Activated naive CD8-positive, alpha-beta T cell treated with anti-CD3 and anti-CD28 coated beads, Interleukin-2, amount 50 U/mL, for 16 hours (primary cell): Measurements from ENCODE around the gene PLCB1.

Experiments used
- DNase-seq: peaks from one replicate; pipeline ENCODE4 v3.0.0-alpha.2; 2020; ENCODE audit warnings: low read depth, low spot score

PLCB1 gene

DNA sequence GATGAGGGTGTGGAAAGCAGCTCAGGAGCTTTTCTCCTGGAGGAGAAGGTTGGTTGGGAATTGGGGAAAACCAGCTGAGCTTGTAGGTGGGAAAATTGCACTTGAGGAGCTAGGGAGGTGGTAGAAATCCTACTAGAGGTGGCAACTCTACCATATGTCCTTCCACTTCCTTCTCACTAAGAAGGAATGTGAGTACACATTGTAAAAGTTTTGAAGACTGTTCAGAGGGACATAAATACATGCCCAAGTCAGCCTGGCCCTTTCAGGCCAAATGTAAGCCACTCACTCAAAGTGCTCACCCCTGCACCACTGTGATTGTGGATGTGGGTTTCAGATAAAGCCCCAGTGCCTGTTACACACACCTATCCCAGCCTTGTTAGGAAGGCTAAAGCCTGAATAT is 646.3 kb downstream of the PLCB1 start:
- no peak for DNase-seq

DNA sequence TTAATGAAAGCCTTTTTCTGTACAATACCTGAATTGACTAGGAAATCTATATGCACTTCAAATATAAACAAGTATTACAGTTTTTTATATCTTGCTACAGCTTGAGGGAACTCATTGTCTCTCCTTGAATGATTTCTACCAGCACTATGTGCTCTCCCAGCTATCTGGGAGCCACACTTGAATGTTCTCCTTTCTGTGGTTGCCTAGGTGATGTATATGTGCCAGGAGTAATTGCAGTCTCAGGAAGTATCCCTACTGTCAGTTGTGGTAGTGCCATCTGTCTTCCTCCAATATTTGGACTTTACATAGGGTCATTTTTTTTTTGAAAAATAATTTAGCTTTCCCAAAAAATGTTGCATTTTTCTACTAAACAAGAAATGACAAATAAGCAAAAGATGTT is 648.8 kb downstream of the PLCB1 start:
- DNase-seq, result no peak

DNA sequence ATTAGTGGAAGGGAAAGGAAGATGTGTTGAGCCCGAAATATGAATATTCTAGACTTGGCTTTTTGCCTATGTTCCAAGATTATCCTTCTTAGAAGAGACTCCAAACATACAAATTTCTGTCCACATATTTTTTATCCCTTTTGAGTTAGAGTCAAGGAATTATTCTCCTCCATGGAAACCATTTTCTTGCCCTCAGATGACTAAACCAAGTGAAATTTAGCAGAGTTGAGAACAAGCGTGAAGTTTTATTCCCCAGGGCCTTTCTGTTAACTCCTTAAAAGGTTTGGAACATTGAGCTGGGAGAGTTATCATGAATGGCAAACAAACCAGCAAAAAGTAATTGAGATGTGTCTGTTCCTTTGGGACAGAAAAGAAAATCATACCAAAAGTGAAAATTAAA is 650.7 kb downstream of the PLCB1 start:
- no peak for DNase-seq

DNA sequence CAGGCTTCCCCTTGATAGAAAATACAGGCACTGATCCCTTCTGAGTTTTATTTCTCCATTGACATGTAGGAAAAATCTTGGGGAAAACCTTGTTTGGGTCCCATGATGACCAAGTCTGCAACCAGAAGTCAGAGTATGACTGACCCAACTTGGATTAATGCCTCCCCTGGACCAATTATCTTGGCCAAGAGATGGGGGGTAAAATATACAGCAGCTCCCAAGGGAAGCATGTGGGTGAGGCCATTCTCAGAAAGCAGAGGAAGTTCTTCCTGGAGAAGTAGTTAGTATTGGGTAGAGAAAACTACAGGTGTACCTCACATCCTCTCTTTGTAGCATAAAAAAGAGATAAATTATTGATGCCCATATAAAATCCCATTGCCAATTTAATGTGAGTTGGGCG is 651.7 kb downstream of the PLCB1 start:
- no peak for DNase-seq

- DNase-seq, result no peak
Measured at GRCh38 chr20:8786383-8786782, 654.3 kb downstream of the PLCB1 start.

GRCh38 chr20:8787090-8787489 is 655.0 kb downstream of the PLCB1 start:
- no peak for DNase-seq

GRCh38 chr20:8788275-8788674 is 656.2 kb downstream of the PLCB1 start:
- DNase-seq, result no peak

DNA sequence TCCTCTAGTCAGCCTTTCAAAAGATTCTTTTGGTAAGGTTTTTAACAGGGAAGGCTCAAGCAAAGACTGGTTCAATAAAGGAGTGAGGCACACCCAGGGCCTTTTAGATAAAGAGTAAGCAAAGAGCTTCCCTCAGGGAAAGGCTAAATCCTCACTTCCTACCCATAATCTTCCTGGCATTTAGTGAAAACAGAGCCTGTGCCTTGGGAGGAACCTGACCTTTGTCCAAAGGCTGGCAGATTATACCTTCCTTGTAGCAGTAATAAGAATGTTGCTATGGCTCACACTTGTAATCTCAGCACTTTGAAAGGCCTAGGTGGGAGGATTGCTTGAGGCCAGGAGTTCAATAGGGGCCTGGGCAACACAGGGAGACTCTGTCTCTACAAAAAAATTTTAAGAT is 656.8 kb downstream of the PLCB1 start:
- DNase-seq, result no peak

- no peak for DNase-seq
Measured at GRCh38 chr20:8790442-8791074, 658.5 kb downstream of the PLCB1 start.

GRCh38 chr20:8795404-8795803 is 663.3 kb downstream of the PLCB1 start:
- no peak for DNase-seq

DNA sequence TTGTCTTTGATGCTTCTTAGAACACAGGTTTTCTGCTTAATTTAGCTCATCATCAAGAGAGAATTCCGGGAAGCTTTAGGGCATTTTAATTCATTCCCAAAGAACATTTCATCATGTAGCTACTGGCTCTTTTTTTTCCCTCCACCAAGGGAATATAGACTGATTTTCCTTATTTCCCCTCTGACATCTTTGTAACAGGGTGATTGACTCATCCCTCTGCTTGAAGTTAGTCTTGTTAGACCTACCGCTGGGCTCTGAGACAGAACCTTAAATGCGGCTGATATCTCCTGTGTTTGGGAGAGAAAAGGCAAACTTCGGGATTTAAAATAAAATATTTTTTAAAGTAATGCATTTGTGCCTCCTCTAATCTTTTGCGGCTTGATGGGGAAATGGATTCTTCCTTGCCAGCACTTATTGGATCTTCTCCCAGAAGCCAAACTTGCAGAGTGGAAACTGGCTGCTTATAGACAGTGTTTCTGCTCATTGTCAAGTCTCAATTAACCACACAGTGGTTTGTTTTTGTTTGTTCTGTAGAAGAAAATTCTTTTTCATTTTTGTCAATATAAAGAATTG is 664.1 kb downstream of the PLCB1 start:
- no peak for DNase-seq

GRCh38 chr20:8798505-8798904 is 666.4 kb downstream of the PLCB1 start:
- DNase-seq, result no peak

GRCh38 chr20:8800089-8800488 is 668.0 kb downstream of the PLCB1 start:
- no peak for DNase-seq

DNA sequence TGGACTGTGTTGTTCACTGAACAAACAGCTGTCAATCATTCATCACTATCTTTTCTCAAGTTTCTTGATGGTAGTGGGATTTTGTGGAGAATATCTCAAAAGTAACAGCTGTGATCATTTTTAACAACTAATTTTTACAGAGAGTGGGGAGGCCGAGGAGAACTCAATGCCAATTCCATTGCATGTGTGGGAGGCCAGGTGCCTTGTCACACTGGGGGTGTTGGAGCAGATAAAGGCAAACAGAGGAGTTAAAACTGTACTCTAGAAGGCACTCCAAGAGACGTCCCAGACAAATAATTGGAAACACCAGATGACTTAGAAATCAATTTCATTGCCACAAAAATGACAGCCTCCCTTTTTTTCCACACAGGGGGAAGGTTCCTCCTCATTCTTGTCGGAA is 669.6 kb downstream of the PLCB1 start:
- no peak for DNase-seq

- DNase-seq, result no peak
Measured at GRCh38 chr20:8803065-8803464, 671.0 kb downstream of the PLCB1 start.

DNA sequence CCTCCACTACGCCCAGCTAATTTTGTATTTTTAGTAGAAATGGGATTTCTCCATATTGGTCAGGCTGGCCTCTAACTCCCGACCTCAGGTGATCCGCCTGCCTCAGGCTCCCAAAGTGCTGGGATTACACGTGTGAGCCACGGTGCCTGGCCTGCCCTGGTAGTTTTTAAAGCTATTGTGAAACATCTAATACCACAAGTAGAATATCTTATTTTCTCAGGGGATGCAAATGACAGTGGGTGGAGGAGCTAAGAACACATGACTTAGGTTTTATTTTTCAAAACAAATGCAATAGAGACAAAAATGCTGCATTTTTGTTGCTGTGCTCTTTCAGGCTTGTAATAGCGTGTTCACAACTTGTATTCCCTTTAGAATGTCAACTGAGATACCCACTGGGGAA is 671.9 kb downstream of the PLCB1 start:
- no peak for DNase-seq

DNA sequence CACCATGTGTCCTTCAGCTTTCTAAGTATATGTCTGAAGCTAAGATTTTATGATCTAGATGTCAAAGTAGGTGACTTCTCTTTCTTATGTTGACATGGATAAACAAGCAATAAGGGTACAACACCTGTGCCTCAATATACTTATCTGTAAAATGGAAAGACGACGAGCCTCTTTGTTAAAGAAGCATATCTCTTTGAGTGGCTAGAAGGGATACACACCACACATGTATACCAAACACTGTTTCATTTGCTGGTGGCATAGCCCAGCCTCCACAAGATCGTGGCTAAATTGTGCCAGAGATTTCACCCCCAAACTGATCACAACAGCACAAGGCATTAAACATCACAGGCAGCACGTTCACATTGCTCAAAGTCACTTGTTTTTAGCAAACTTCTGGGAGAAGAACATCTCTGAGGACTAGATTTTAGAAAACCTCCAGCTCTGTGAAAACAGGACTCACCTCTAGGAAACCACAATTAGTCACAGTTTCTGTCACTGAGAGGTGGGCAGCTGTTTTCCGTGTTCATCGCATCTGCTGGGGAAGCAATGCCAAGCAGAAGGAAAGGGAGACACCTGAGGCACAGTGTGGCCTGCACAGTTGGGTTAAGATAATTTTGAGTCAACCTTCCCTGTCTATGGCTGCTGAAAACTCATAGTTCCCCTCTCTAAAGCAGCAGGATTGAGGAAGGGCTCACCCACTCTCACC is 673.8 kb downstream of the PLCB1 start:
- DNase-seq, result no peak

DNA sequence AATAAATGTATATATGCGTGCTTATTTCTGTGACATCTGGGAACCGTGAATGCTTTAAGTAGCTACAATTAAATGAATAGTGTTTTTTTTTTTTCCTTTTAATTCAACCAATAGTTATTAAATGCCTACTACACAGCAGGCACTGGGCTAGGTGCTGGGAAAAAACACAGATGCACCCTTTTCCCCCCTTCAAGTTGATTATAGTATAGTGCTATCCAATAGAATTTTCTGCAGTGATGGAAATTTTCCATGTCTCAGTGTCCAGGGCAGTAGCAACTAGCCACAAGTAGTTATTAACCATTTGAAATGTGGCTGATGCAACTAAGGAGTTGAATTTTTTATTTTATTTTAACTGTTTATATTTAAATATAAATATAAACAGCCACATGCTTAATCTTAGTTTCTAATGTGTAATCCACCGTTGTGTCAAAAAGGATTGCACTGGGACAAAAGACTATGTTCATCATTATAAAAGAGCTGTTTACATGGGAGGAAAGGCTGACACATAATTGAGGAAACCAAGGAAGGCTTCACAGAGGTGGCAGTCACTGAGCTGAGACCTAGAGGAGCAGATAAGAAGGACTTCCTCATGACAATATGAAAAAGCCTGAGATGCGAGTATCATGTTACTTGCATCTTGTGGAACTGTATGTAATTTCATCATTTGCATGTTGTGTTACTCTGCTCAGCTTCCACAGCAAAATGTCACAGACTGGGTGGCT is 675.6 kb downstream of the PLCB1 start:
- DNase-seq, result no peak

GRCh38 chr20:8808202-8808535 is 676.1 kb downstream of the PLCB1 start:
- DNase-seq, result no peak

DNA sequence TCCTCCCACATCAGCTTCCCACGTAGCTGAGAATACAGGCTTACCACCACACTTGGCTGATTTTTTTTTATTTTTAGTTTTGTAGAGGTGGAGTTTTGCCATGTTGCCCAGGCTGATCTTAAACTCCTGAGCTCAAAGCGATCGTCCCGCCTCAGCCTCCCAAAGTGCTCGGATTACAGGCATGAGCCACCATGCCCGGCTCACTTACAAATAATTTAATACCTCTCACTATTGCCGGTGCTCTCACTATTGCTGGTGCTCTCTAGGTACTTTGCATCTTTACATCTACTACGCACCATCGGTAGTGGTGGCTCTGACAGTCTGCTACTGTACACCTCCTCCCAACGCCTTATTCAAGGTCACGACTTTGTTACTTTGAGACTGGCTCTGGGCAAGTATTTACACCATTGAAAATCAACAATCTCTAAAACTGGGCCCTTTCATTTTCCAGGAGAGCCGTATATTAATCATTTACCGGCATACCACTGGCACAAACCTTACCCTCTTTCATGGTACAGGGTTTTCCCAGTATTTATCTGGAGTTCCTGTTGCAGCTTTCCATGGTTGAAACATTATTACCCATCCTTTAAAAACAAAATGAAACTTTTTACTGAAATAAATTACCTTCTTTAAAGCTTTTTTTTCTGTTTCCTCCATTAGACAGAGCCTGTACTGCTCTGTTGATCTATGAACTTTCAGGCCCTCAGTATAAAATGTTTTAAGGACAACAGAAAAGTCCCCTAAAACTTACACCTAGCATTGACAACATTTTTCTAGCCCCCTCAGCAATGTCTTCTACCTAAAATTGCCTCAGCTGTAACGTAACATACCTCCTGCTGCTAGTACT is 677.3 kb downstream of the PLCB1 start:
- DNase-seq, result no peak

DNA sequence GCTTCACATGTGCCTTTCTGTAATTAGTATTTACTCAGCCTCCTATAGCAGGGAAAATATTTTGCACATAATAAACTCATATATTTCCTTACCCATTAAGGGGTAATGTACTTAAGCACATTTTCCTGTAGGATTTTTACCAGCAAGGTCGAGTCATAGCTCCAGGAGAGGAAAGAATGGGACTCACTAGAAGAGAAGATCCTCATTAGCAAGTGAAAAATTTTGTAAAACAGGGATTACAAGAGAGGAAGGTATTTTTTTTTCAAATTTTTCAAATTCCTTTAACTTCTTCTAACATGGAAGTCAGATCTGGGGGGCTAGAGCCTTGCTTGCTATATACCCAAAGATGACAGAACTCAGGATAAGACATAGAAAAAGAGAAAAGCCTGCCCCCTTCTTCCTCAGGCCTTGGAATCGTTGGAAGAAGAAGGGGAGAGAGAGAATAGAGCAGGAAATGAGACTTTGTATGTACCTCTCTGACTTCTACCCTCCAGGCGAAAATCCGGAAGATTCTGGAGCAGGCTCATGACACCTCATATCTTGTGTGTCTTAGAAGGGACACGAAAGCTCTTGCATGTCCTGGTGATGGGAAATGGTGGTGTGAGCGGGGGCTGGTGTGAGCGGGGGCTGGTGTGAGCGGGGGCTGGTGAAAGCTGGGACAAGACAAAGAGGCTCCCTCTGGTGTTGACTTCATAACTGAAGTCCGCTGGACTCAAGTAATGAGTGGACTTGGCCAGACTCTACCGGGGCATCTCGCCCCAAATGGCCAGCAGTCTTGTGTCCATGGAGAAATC is 679.9 kb downstream of the PLCB1 start:
- no peak for DNase-seq
